B cell (primary cell): ENCODE data around the gene PIGM. TPM values are rescaled to one million over a fixed set of nuclear protein-coding genes. Genes with fewer than 3 reads are reported as not detected.

Experiments used
- ATAC-seq: fragments of 200-7000 bp; cut with Tn5 transposase; one replicate; pipeline ENCODE4 v1.10.0; 2021; ENCODE audit warnings: low read depth, mild to moderate bottlenecking, moderate number of reproducible peaks, moderate library complexity
- CTCF ChIA-PET: fragments of 350-600 bp; sonication (Branson Sonifier 250); formaldehyde crosslinking; loops from one replicate; lab custom pipeline; 2021; ENCODE audit warnings: antibody characterized with exemption, inconsistent platforms; lab: Charles Lee
- POLR2A ChIA-PET: fragments of 350-600 bp; sonication (Branson Sonifier 250); formaldehyde crosslinking; loops from one replicate; lab custom pipeline; 2021; ENCODE audit warnings: antibody characterized with exemption; lab: Charles Lee
- DNase-seq: peaks from one replicate; pipeline ENCODE4 v3.0.0; 2013
- H2AFZ ChIP-seq: 2 replicates; pipeline ENCODE4 v1.6.1; 2012; ENCODE audit warnings: mild to moderate bottlenecking, low read depth, low read length; ENCODE audit not compliant: insufficient read depth, poor library complexity, severe bottlenecking
- H3K27ac ChIP-seq, 2 donors: 1 replicate in 1 of 2; 2 replicates in 1 of 2; pipeline ENCODE4 v1.5.1; 2012 to 2013; ENCODE audit warnings: low read length in 2 of 2, mild to moderate bottlenecking in 2 of 2, moderate library complexity in 1 of 2
- H3K27me3 ChIP-seq, 4 experiments: fragments of 200-600 bp in 1 of 4; sonication (generic) in 1 of 4; replicated peaks in 1 of 4; 1 replicate in 2 of 4; 2 replicates in 2 of 4; pipeline versions ENCODE4 v1.6.1 to v1.7.0; 2013 to 2016; ENCODE audit warnings: low read length in 3 of 4, mild to moderate bottlenecking in 2 of 4, mixed read lengths in 1 of 4, moderate library complexity in 1 of 4; ENCODE audit not compliant: insufficient read depth in 4 of 4, control insufficient read depth in 3 of 4; ENCODE audit errors: control extremely low read depth in 1 of 4
- H3K36me3 ChIP-seq, 2 experiments: replicated peaks in 1 of 2; 1 replicate in 1 of 2; 2 replicates in 1 of 2; pipeline versions ENCODE4 v1.6.1 to v1.7.1; 2013; ENCODE audit warnings: low read length in 1 of 2; ENCODE audit not compliant: insufficient read depth in 2 of 2, control insufficient read depth in 1 of 2; ENCODE audit errors: control extremely low read depth in 1 of 2, extremely low read depth in 1 of 2
- H3K4me1 ChIP-seq, 2 donors: fragments of 200-600 bp in 1 of 2; sonication (generic) in 1 of 2; 1 replicate in 1 of 2; 2 replicates in 1 of 2; pipeline versions ENCODE4 v1.5.1 to v1.6.1; 2013 to 2017; ENCODE audit warnings: low read length in 2 of 2; ENCODE audit not compliant: control insufficient read depth in 2 of 2, insufficient read depth in 2 of 2
- H3K4me2 ChIP-seq: replicated peaks from 2 replicates; pipeline ENCODE3; 2012; ENCODE audit warnings: mild to moderate bottlenecking, low read depth, low read length; ENCODE audit not compliant: poor library complexity, severe bottlenecking
- H3K4me3 ChIP-seq, 5 experiments: fragments of 200-600 bp in 1 of 5; sonication (generic) in 1 of 5; 1 replicate in 3 of 5; 2 replicates in 2 of 5; pipeline versions ENCODE4 v1.5.1 to v1.7.0; 2011 to 2016; ENCODE audit warnings: low read length in 4 of 5, mild to moderate bottlenecking in 4 of 5, low read depth in 2 of 5, control low read depth in 1 of 5, moderate library complexity in 1 of 5; ENCODE audit not compliant: insufficient read depth in 1 of 5; ENCODE audit errors: control extremely low read depth in 1 of 5, extremely low read depth in 1 of 5
- H3K79me2 ChIP-seq: fragments of 200-600 bp; sonication (generic); one replicate; pipeline ENCODE4 v1.6.0; 2016; ENCODE audit warnings: low read length; ENCODE audit not compliant: control insufficient read depth, insufficient read depth
- H3K9ac ChIP-seq: fragments of 200-600 bp; sonication (generic); 2 replicates; pipeline ENCODE4 v1.6.1; 2017; ENCODE audit warnings: mild to moderate bottlenecking, low read length, moderate library complexity
- H3K9me3 ChIP-seq, 3 donors: one replicate each; pipeline versions ENCODE4 v1.6.1 to v1.7.1; 2013; ENCODE audit warnings: low read length in 2 of 3; ENCODE audit not compliant: control insufficient read depth in 2 of 3, insufficient read depth in 1 of 3; ENCODE audit errors: control extremely low read depth in 1 of 3
- H4K20me1 ChIP-seq: 2 replicates; pipeline ENCODE4 v1.6.0; 2012; ENCODE audit warnings: mild to moderate bottlenecking, low read length; ENCODE audit not compliant: insufficient read depth, control insufficient read depth, poor library complexity, severe bottlenecking
- H3K27ac Mint-ChIP-seq: one replicate; pipeline ENCODE4 v1.8.0; 2021; ENCODE audit warnings: mixed read lengths
- H3K27me3 Mint-ChIP-seq: one replicate; pipeline ENCODE4 v1.8.0; 2021; ENCODE audit warnings: mixed read lengths
- H3K4me1 Mint-ChIP-seq: one replicate; pipeline ENCODE4 v1.8.0; 2021; ENCODE audit warnings: mixed read lengths
- H3K4me3 Mint-ChIP-seq: one replicate; pipeline ENCODE4 v1.8.0; 2021; ENCODE audit warnings: mixed read lengths
- H3K9me3 Mint-ChIP-seq: one replicate; pipeline ENCODE4 v1.8.0; 2022; ENCODE audit warnings: mixed read lengths; ENCODE audit not compliant: insufficient read depth
- CTCF ChIP-seq: fragments of 200-600 bp; IDR thresholded peaks from one replicate; pipeline ENCODE4 v1.8.0; 2022; ENCODE audit warnings: antibody characterized with exemption, mild to moderate bottlenecking
- EZH2 ChIP-seq: IDR thresholded peaks from 2 replicates; pipeline ENCODE4 v1.6.1; 2012; ENCODE audit warnings: borderline replicate concordance, low read depth, mild to moderate bottlenecking, moderate library complexity, low read length; ENCODE audit not compliant: insufficient read depth, poor library complexity, severe bottlenecking
- WGBS: methylation state at CpG from one replicate; pipeline ENCODE4 v1.1.5; 2013; ENCODE audit warnings: missing lambda C conversion rate; ENCODE audit not compliant: insufficient coverage; 5-methylcytosine and 5-hydroxymethylcytosine counted together
- intact Hi-C: fragments of 100-400 bp; cut with micrococcal nuclease; formaldehyde crosslinking; loops from one replicate; pipeline ENCODE4 v1.10.0; 2022
- polyA plus RNA-seq: library from polyadenylated mRNA; depleted of rRNA; stranded (reverse); fragments of >200 nt; gene quantifications from 2 replicates; pipeline ENCODE4 v1.2.3, GENCODE V29; 2012
- total RNA-seq, 2 donors: library from RNA; stranded (reverse); fragments of 120-200 nt in 1 of 2; gene quantifications; 1 replicate in 1 of 2; 2 replicates in 1 of 2; pipeline versions ENCODE4 v1.2.3 to v1.2.4, GENCODE V29; 2013 to 2022

The PIGM gene
- total and polyA plus RNA-seq, 2 donors (not counting 1 experiment from before 2014, with no cell fraction given), result 1.4 to 7.4 TPM

GRCh38 chr1:160004001-160004400 lies 27.8 kb downstream of the PIGM start:
- Mint-ChIP-seq H3K27ac (no peak overlapping the region), H3K4me1 (no peaks in the 10 kb centered on the region), H3K27me3 (peaks cover 9% of the 10 kb centered on the region), H3K4me3 (no peak overlapping the region), H3K9me3 (no peaks in the 10 kb centered on the region)
- Histone ChIP-seq H3K79me2 (no peaks in the 10 kb centered on the region), H3K9me3 (no peaks in the 10 kb centered on the region), H3K4me2 (no peak overlapping the region), H3K27me3 (peaks cover 0 to 2% (median 0%) of the 10 kb centered on the region in 4 experiments), H3K9ac (no peak overlapping the region), H4K20me1 (no peaks in the 10 kb centered on the region), H3K36me3 (no peaks in the 10 kb centered on the region), H3K27ac (no peak overlapping the region), H2AFZ (no peak overlapping the region), H3K4me3 (no peak overlapping the region), H3K4me1 (no peaks in the 10 kb centered on the region)
- DNase-seq (no peak), ATAC-seq (no peak)
- ChIA-PET POLR2A (no interaction called here), CTCF (interaction anchor here (0.9 to 11.2 kb wide), 7 partner anchors 10 to 852 kb away, joined by 3 to 252 read pairs (median 6); partner anchors contain the start of gene FCRL6)
- 92% methylated on average over 1 of the region's 1 CpG for WGBS
- intact Hi-C loops, result no loop called here
- TF ChIP-seq CTCF (no peak), EZH2 (no peak)

GRCh38 chr1:160001440-160001839 lies 30.4 kb downstream of the PIGM start:
- no peaks in the 10 kb centered on the region for H3K4me1 Mint-ChIP-seq
- peaks cover 16% of the 10 kb centered on the region for H3K27me3 Mint-ChIP-seq
- Histone ChIP-seq H3K9ac (no peak overlapping the region), H3K4me2 (no peak overlapping the region), H4K20me1 (no peaks in the 10 kb centered on the region), H3K9me3 (no peaks in the 10 kb centered on the region), H3K27me3 (peaks cover 0 to 7% (median 0%) of the 10 kb centered on the region in 4 experiments), H3K4me1 (no peaks in the 10 kb centered on the region), H3K27ac (no peak overlapping the region), H2AFZ (no peak overlapping the region), H3K79me2 (no peaks in the 10 kb centered on the region), H3K36me3 (no peaks in the 10 kb centered on the region), H3K4me3 (no peak overlapping the region)
- no peaks in the 10 kb centered on the region for H3K9me3 Mint-ChIP-seq
- ChIA-PET POLR2A (no interaction called here), CTCF (interaction anchor here (0.6 to 11.2 kb wide), 5 partner anchors 65 to 680 kb away, joined by 3 to 252 read pairs (median 5); partner anchors contain the start of gene FCRL6)
- intact Hi-C loops, result no loop called here
- no peak for TF ChIP-seq CTCF
- TF ChIP-seq EZH2, result no peak
- no CpG with 5 or more reads among the region's 2 CpGs for WGBS
- no peak for ATAC-seq
- H3K27ac Mint-ChIP-seq, result no peak overlapping the region
- no peak overlapping the region for H3K4me3 Mint-ChIP-seq
- DNase-seq, result no peak
